Natural killer cell (primary cell): Measurements from ENCODE around the gene JOSD1. TPM values are rescaled to one million over a fixed set of nuclear protein-coding genes. Genes with fewer than 3 reads are reported as not detected.

Source experiments
- ATAC-seq, 3 donors: fragments of 150-1000 bp in 2 of 3; fragments of 200-7000 bp in 1 of 3; cut with Tn5 transposase; 1 replicate in 1 of 3; 2 replicates in 2 of 3; pipeline ENCODE4 v1.10.0; 2021; ENCODE audit warnings: mild to moderate bottlenecking in 2 of 3, moderate library complexity in 2 of 3
- DNase-seq, 2 donors: peaks; one replicate each; pipeline versions ENCODE4 v3.0.0 to v3.0.0-alpha.2; 2013 to 2021; ENCODE audit warnings: mixed read lengths in 1 of 2
- H3K27ac ChIP-seq: one replicate; pipeline ENCODE4 v1.5.1; 2013; ENCODE audit warnings: mild to moderate bottlenecking, low read length
- H3K27me3 ChIP-seq: one replicate; pipeline ENCODE4 v1.6.1; 2013; ENCODE audit warnings: low read length; ENCODE audit not compliant: control insufficient read depth, insufficient read depth
- H3K36me3 ChIP-seq: one replicate; pipeline ENCODE4 v1.6.1; 2013; ENCODE audit warnings: low read length; ENCODE audit not compliant: control insufficient read depth, insufficient read depth
- H3K4me1 ChIP-seq: one replicate; pipeline ENCODE4 v1.6.1; 2013; ENCODE audit warnings: low read length; ENCODE audit not compliant: control insufficient read depth, insufficient read depth
- H3K4me3 ChIP-seq: one replicate; pipeline ENCODE4 v1.5.1; 2013; ENCODE audit warnings: low read length
- H3K9me3 ChIP-seq: one replicate; pipeline ENCODE4 v1.6.1; 2013; ENCODE audit warnings: low read length; ENCODE audit not compliant: control insufficient read depth, insufficient read depth
- H3K27ac Mint-ChIP-seq, 2 donors: one replicate each; pipeline ENCODE4 v1.8.0; 2022; ENCODE audit warnings: mild to moderate bottlenecking in 2 of 2, mixed read lengths in 2 of 2, moderate library complexity in 1 of 2
- H3K27me3 Mint-ChIP-seq, 2 donors: one replicate each; pipeline ENCODE4 v1.8.0; 2022; ENCODE audit warnings: low read depth in 2 of 2, mixed read lengths in 2 of 2
- H3K36me3 Mint-ChIP-seq: one replicate; pipeline ENCODE4 v1.8.0; 2022; ENCODE audit warnings: mixed read lengths
- H3K4me1 Mint-ChIP-seq, 2 donors: one replicate each; pipeline ENCODE4 v1.8.0; 2022; ENCODE audit warnings: mixed read lengths in 2 of 2
- H3K4me3 Mint-ChIP-seq: one replicate; pipeline ENCODE4 v1.8.0; 2022; ENCODE audit warnings: mild to moderate bottlenecking, moderate library complexity, mixed read lengths
- H3K9me3 Mint-ChIP-seq, 2 donors: one replicate each; pipeline ENCODE4 v1.8.0; 2022; ENCODE audit warnings: mixed read lengths in 2 of 2
- CTCF ChIP-seq: fragments of 200-600 bp; IDR thresholded peaks from one replicate; pipeline ENCODE4 v1.8.0; 2022; ENCODE audit warnings: antibody characterized with exemption
- WGBS: methylation state at CpG from one replicate; pipeline ENCODE4 v1.1.7; 2013; ENCODE audit warnings: missing lambda C conversion rate; ENCODE audit not compliant: insufficient coverage; 5-methylcytosine and 5-hydroxymethylcytosine counted together
- intact Hi-C: fragments of 100-400 bp; cut with micrococcal nuclease; formaldehyde crosslinking; loops from one replicate; pipeline ENCODE4 v1.14.2; 2022
- total RNA-seq, 4 donors: library from RNA; stranded (reverse); fragments of 120-200 nt in 1 of 4; gene quantifications; one replicate each; pipeline versions ENCODE4 v1.2.3 to v1.2.4, GENCODE V29; 2013 to 2022

JOSD1 gene
- total RNA-seq, 3 donors from 2014 or later (not counting 1 experiment from before 2014, with no cell fraction given) = 123 to 165 (median 128) TPM

DNA sequence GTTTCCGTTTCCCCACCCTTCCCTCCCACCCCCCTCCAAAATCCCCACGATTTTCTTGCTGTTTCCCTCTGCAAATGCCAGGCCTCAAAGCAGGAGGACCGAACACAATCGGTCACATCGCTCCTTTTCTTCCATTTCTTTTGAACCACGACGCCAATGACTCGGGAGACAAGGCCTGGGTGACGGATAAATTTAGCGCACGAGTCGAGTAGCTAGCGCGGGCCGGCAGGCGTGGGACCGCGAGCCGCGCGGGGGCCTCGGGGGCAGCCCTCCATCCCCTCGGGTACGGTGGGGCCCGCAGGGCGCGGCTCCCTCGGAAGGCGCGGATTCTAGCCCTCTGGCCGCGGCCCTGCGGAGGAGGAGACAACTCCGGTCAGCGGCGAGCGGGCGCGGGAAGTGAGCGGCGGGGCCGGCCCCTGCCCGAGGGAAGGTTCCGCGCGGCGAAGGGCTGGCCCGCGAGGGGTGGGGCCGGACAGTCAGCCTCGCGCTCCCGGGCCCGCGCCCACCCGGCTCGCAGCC is 414 bp downstream of the JOSD1 start:
- TF ChIP-seq CTCF = no peak
- peak overlapping the region; percentile 83 for H3K27ac ChIP-seq
- Mint-ChIP-seq H3K9me3 (no peaks in the 10 kb centered on the region), H3K4me3 (peak overlapping the region; percentile 92), H3K27ac (peak overlapping the region; percentile 97), H3K27me3 (no peaks in the 10 kb centered on the region), H3K36me3 (peaks cover 6% of the 10 kb centered on the region), H3K4me1 (peaks cover 50 to 61% of the 10 kb centered on the region in 2 donors)
- DNase-seq = peak in 1 of 2 donors; percentile 67
- intact Hi-C loops = loop anchor here (2.0 kb wide), 1 partner anchor 20 kb away; the partner anchor contains the start of gene TOMM22
- peak in 2 of 3 donors; percentile 22 to 40 for ATAC-seq
- peak overlapping the region; percentile 43 for H3K4me3 ChIP-seq
- H3K9me3 ChIP-seq = no peaks in the 10 kb centered on the region
- H3K4me1 ChIP-seq = peaks cover 43% of the 10 kb centered on the region
- no peaks in the 10 kb centered on the region for H3K27me3 ChIP-seq
- WGBS = under 1% methylated on average over 57 of the region's 57 CpGs
- H3K36me3 ChIP-seq = no peaks in the 10 kb centered on the region

- H3K4me1 ChIP-seq = peaks cover 38% of the 10 kb centered on the region
- intact Hi-C loops = loop anchor here (2.0 kb wide), 1 partner anchor 19 kb away; the partner anchor contains the start of gene TOMM22
- H3K36me3 ChIP-seq = no peaks in the 10 kb centered on the region
- H3K9me3 ChIP-seq = no peaks in the 10 kb centered on the region
- Mint-ChIP-seq H3K27me3 (no peaks in the 10 kb centered on the region), H3K4me3 (peak overlapping the region; percentile 85), H3K36me3 (peaks cover 6% of the 10 kb centered on the region), H3K4me1 (peaks cover 50 to 60% of the 10 kb centered on the region in 2 donors), H3K9me3 (no peaks in the 10 kb centered on the region), H3K27ac (peak overlapping the region; percentile 97)
- peak overlapping the region; percentile 43 for H3K4me3 ChIP-seq
- no peak for TF ChIP-seq CTCF
- H3K27ac ChIP-seq = peak overlapping the region; percentile 83
- ATAC-seq (no peak), DNase-seq (peak in 1 of 2 donors; percentile 28)
- H3K27me3 ChIP-seq = no peaks in the 10 kb centered on the region
- WGBS = 92% methylated on average over 5 of the region's 6 CpGs
These were observed 959 bp downstream of the JOSD1 start for GRCh38 chr22:38699784-38700183.

DNA sequence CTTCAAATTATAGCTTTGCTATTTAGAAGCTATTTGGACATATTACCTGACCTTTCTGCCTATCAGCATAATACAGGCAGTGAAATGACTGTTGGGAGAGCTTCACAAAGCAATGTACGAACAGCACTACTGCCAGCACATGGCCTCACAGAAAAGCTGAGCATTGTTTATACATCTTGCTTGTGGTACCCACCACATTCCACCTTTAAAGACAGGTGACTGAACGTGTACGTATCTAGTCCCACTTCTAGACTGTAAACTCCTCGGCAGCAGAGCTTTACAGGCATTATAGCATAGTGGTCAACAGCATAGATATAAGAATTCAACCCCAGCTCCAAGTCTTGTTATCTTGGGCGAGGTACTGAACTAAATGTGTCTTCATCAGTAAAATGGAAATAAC is 1.6 kb downstream of the JOSD1 start:
- Mint-ChIP-seq H3K9me3 (no peaks in the 10 kb centered on the region), H3K4me1 (peaks cover 51 to 59% of the 10 kb centered on the region in 2 donors), H3K4me3 (peak overlapping the region; percentile 85), H3K27ac (peak overlapping the region; percentile 97), H3K36me3 (peaks cover 6% of the 10 kb centered on the region), H3K27me3 (no peaks in the 10 kb centered on the region)
- Histone ChIP-seq H3K27me3 (no peaks in the 10 kb centered on the region), H3K27ac (peak overlapping the region; percentile 83), H3K36me3 (no peaks in the 10 kb centered on the region), H3K4me1 (peaks cover 35% of the 10 kb centered on the region), H3K9me3 (no peaks in the 10 kb centered on the region), H3K4me3 (no peak overlapping the region)
- no peak for TF ChIP-seq CTCF
- 86% methylated on average over 5 of the region's 5 CpGs for WGBS
- DNase-seq = peak in 1 of 2 donors; percentile 27
- intact Hi-C loops = no loop called here
- ATAC-seq = no peak
